SK-N-MC (cell line): ENCODE measurements around the gene MLPH.

Experiments
- DNase-seq: peaks from one replicate; pipeline ENCODE4 v3.0.0-alpha.2; 2011; ENCODE audit warnings: low read depth, low spot score
- H3K27ac ChIP-seq: fragments of 200-600 bp; sonication (generic); 2 replicates; pipeline ENCODE4 v1.5.1; 2016; ENCODE audit warnings: mixed run types
- H3K36me3 ChIP-seq: fragments of 200-600 bp; sonication (generic); 2 replicates; pipeline ENCODE4 v1.6.1; 2017; ENCODE audit warnings: antibody characterized with exemption, low read length, mixed read lengths; ENCODE audit not compliant: insufficient read depth
- H3K4me3 ChIP-seq: fragments of 200-600 bp; sonication (generic); 2 replicates; pipeline ENCODE4 v1.5.1; 2016
- H3K9ac ChIP-seq: fragments of 200-600 bp; sonication (generic); 2 replicates; pipeline ENCODE4 v1.8.0; 2017; ENCODE audit warnings: mixed run types, mixed read lengths; ENCODE audit not compliant: insufficient read length
- H3K9me3 ChIP-seq: fragments of 200-600 bp; sonication (generic); 2 replicates; pipeline ENCODE4 v1.6.1; 2017; ENCODE audit warnings: low read depth, mild to moderate bottlenecking, antibody characterized with exemption, low read length, moderate library complexity, mixed read lengths
- EZH2 ChIP-seq: fragments of 200-600 bp; sonication (generic); IDR thresholded peaks from one replicate; pipeline ENCODE4 v1.6.1; 2017; ENCODE audit warnings: antibody characterized with exemption
- FOXP2 ChIP-seq: optimal IDR thresholded peaks from 2 replicates; pipeline ENCODE3; 2011; ENCODE audit warnings: mild to moderate bottlenecking, moderate library complexity; ENCODE audit not compliant: insufficient read depth; ENCODE audit errors: extremely low read length, control extremely low read depth
- POLR2AphosphoS5 ChIP-seq: IDR thresholded peaks from 2 replicates; pipeline ENCODE4 v1.6.1; 2012; ENCODE audit warnings: mild to moderate bottlenecking, low read depth, low read length, borderline replicate concordance

MLPH gene

DNA sequence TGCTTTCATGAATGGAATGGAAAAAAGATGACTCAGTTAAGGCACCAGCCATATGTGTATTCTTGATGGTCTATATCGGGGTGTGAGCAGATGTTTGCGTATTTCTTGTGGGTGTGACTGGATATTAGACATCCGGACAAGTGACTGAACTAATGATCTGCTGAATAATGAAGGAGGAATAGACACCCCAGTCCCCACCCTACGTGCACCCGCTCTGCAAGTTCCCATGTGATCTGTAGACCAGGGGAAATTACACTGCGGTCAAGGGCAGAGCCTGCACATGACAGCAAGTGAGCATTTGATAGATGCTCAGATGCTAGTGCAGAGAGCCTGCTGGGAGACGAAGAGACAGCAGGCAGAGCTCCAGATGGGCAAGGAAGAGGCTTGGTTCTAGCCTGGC is 66.9 kb downstream of the MLPH start:
- no peak overlapping the region for H3K4me3 ChIP-seq
- H3K27ac ChIP-seq = no peak overlapping the region
- H3K9ac ChIP-seq = no peak overlapping the region
- no peak for TF ChIP-seq POLR2AphosphoS5
- TF ChIP-seq EZH2 = no peak
- no peak for TF ChIP-seq FOXP2
- no peaks in the 10 kb centered on the region for H3K36me3 ChIP-seq
- no peak for DNase-seq
- no peaks in the 10 kb centered on the region for H3K9me3 ChIP-seq

DNA sequence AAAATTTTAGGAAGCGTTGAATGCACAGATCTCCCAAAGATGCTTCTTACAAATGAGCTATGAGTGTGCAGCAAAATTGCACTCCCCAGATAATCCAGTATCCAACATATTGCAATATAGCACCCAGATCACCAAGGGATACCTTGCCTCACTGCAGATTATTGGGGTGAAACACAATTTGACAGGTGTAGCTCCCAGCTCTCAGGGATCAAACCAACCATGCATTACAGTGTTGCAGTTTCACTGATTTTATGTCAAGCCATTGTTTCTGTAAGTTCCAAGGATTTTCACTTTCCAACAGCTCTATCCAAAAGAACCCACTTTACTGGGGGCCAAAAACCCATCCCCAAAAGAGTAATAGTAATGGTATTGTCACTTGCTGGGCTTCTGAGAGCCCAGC is 68.5 kb downstream of the MLPH start:
- Histone ChIP-seq H3K9me3 (no peaks in the 10 kb centered on the region), H3K4me3 (no peak overlapping the region), H3K27ac (no peak overlapping the region), H3K9ac (no peak overlapping the region), H3K36me3 (no peaks in the 10 kb centered on the region)
- no peak for TF ChIP-seq EZH2
- TF ChIP-seq FOXP2 = no peak
- TF ChIP-seq POLR2AphosphoS5 = no peak
- DNase-seq = no peak

DNA sequence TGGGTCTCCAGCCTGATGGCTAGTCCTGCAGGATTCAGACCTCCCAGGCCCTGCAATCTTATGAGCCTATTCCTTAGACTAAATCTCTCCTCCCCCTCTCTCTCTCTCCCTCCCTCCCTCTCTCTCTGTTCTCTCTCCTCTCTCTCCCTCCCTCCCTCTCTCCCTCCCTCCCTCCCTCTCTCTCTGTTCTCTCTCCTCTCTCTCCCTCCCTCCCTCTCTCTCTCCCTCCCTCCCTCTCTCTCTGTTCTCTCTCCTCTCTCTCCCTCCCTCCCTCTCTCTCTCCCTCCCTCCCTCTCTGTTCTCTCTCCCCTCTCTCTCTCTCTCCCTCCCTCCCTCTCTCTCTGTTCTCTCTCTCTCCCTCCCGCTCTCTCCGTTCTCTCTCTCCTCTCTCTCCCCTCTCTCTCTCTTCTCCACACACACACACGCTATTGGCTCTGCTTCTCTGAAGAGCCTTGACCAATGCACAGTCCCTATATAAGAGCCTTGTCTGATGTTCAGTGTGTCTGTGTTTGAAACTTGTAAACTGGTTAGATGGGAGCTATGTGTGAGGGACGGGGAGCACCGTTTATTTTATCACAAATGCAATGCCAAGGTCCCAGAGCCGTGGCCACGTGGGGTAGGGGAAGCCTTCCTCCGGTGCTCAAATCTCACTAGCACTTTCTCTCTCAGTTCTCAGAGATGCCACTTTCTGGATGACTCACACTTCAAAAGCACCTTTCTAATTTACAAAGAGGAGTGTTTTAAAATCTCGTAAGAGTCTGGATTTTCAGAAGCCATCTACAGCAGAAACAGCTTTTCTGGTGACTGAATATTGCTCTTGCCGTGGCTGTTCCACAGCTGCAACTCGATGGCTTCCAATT is 70.0 kb downstream of the MLPH start:
- no peak overlapping the region for H3K9ac ChIP-seq
- H3K9me3 ChIP-seq = no peaks in the 10 kb centered on the region
- H3K27ac ChIP-seq = no peak overlapping the region
- no peak for DNase-seq
- no peaks in the 10 kb centered on the region for H3K36me3 ChIP-seq
- H3K4me3 ChIP-seq = no peak overlapping the region
- no peak for TF ChIP-seq POLR2AphosphoS5
- TF ChIP-seq FOXP2 = no peak
- TF ChIP-seq EZH2 = no peak

DNA sequence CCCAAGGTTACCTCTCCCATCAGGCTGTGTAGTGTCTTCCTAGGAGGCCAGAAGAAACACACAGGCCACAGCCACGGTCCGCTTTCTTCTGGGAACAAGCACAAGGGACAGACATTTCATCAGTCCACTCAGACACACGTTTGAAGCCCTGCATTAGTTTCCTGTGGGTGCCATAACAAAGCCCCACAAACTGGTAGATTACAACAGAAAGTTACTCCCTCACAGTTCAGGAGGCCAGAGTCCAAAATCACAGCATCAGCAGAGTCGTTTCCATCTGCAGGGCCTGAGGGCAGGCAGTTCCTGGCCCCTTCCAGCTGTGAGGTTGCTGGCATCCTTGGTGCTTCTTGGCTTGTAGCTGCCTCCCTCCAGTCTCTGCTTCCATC is 70.6 kb downstream of the MLPH start:
- Histone ChIP-seq H3K9me3 (no peaks in the 10 kb centered on the region), H3K27ac (no peak overlapping the region), H3K36me3 (no peaks in the 10 kb centered on the region), H3K4me3 (no peak overlapping the region), H3K9ac (no peak overlapping the region)
- no peak for DNase-seq
- TF ChIP-seq FOXP2 (no peak), EZH2 (no peak), POLR2AphosphoS5 (no peak)

DNA sequence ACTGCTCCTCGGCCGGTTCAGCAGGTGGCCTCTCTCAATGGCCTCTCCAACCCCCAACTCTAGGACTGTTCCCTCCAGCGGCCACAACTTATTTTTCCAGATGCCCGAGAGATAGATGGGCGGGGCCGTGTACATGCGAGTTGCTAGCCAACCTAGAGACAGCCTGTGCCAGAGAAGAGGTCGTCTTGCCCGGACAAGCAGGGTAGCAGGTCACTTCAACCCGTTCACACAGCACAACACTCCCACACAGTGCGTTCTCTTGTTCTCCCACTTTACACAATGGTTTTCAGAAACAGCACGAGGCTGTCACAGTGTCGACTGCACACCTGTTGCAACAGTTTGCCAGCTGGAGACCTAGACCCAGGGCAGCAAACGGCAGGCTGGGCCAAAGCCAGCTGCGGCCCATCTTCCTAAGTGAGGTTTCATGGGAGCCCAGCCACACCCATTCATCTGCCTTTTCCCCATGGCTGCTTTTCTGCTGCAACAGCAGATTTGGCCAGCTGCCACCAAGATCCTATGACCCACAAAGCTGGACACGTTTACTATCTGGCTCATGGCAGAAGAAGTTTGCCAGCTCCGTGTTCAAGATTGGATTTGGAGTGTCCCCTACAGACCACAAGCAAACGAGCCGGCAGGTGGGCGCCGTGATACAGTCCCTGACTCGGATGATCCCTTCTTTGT is 72.0 kb downstream of the MLPH start:
- Histone ChIP-seq H3K36me3 (no peaks in the 10 kb centered on the region), H3K9ac (no peak overlapping the region), H3K4me3 (no peak overlapping the region), H3K9me3 (no peaks in the 10 kb centered on the region), H3K27ac (no peak overlapping the region)
- DNase-seq = no peak
- TF ChIP-seq FOXP2 = no peak
- no peak for TF ChIP-seq EZH2
- no peak for TF ChIP-seq POLR2AphosphoS5

DNA sequence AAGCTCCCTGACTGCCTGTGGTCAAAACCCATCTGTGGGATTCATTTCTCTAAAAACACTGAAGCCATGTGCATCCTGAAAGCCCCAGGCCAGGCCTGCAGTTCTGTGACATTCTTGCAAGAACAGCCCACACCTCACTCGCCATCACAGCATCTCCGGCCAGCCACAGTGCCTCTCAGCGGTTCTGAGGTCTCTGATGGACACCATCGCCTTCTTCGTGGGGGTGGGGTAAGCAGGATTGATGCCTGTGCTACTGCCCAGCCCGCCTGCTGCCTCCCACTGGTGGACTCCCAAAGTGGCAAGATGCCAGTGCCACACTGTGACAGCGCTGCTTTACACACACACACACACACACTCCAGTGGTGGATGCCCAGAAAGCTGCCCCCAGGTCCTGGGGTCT is 74.2 kb downstream of the MLPH start:
- TF ChIP-seq POLR2AphosphoS5 (no peak), FOXP2 (no peak), EZH2 (no peak)

DNA sequence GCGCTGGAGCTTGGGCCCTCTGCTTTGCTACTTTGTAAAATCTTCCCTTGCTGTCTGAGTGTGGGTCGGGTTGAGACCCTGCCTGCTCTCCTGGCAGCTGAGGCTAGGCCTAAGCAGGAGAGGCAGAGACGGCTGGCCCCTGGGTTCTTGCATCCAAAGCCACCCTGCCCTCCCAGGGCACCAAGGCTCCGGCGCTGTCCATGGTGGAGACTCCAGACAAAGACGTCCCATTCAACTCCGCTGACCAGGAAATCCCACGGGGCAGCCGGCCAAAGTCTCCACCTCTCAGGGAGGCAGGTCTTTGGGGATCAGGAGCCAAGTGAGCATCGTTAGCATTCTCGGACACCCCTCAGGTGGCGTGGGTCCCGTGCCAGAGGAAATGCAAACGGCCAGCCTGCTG is 76.8 kb downstream of the MLPH start:
- DNase-seq = no peak
- H3K27ac ChIP-seq = no peak overlapping the region
- H3K9ac ChIP-seq = no peak overlapping the region
- TF ChIP-seq EZH2 = no peak
- no peak for TF ChIP-seq POLR2AphosphoS5
- no peak for TF ChIP-seq FOXP2
- H3K36me3 ChIP-seq = no peaks in the 10 kb centered on the region
- H3K9me3 ChIP-seq = no peaks in the 10 kb centered on the region
- no peak overlapping the region for H3K4me3 ChIP-seq

More for the DNA sequence above, 74.2 kb downstream of the MLPH start:
- Histone ChIP-seq H3K36me3 (no peaks in the 10 kb centered on the region), H3K4me3 (no peak overlapping the region), H3K9me3 (no peaks in the 10 kb centered on the region), H3K27ac (no peak overlapping the region), H3K9ac (no peak overlapping the region)
- DNase-seq = no peak

DNA sequence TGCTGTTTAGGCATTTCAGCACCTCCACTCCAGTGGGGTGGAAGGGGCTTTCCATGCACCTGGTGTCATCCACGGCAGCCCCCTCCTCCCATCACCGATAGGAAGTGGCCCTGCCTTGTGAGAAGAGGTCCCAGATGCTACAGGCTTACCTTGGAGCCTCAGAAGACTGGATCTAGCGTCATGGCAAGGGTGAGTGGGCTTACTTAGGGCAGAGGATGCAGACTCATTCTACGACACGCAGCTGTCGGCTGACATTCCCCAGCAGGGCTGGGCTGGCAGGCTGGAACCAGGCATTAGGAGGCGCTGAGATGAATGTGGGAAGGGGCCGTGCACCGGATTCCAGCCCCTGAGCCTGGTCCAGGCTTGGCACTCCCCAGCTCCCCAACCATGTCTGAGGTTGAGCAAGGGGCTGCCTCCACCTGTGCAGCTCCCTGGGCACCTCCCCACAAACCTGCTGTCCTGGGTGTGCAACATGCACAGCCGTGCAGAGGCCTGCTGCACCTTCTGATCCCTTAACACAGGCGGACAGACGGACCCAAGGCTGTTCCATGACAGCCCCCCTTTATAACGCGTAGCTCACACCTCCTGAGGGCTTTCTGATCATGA is 77.6 kb downstream of the MLPH start:
- DNase-seq = no peak
- H3K27ac ChIP-seq = no peak overlapping the region
- H3K36me3 ChIP-seq = no peaks in the 10 kb centered on the region
- no peak overlapping the region for H3K9ac ChIP-seq
- H3K4me3 ChIP-seq = no peak overlapping the region
- TF ChIP-seq FOXP2 (no peak), EZH2 (no peak)
- no peaks in the 10 kb centered on the region for H3K9me3 ChIP-seq
